Measurements from ENCODE around the gene ELP6.
A peak's percentile ranks its signal among the peaks of the same experiment; 100 is the strongest.
"Not testable (repeated sequence)": the region's sequence is repeated elsewhere in the genome, so short reads cannot be mapped to it uniquely, and the experiment has no call there.

ELP6 gene

GRCh38 chr3:47512416-47513124 lies 942 bp downstream of the ELP6 start:
- H3K9me3 ChIP-seq (ENCODE audit: control insufficient read depth, insufficient read depth, low read length) = no peaks in the 10 kb centered on the region
- no peak overlapping the region for H3K27ac ChIP-seq (ENCODE audit: low read length)
- no CpG with 5 or more reads among the region's 36 CpGs for WGBS (ENCODE audit: insufficient coverage, insufficient read length)
- DNase-seq (ENCODE audit: low read depth, low spot score) = no peak
- H3K4me3 ChIP-seq (ENCODE audit: low read length) = peak overlapping the region; percentile 77
- no peaks in the 10 kb centered on the region; the same call in 1 of the 2 replicates for H3K4me1 ChIP-seq (ENCODE audit: control insufficient read depth, insufficient read depth, low read length)
- no peaks in the 10 kb centered on the region for H3K27me3 ChIP-seq (ENCODE audit: control insufficient read depth, insufficient read depth, low read length)
- peaks cover 9% of the 10 kb centered on the region for H3K36me3 ChIP-seq (ENCODE audit: control insufficient read depth, insufficient read depth, low read length)

- H3K36me3 ChIP-seq (ENCODE audit: control insufficient read depth, insufficient read depth, low read length) = peaks cover 26% of the 10 kb centered on the region; the same call in 1 of the 2 replicates
Observed at GRCh38 chr3:47505267-47505666, 8.2 kb downstream of the ELP6 start.

GRCh38 chr3:47504113-47504512 lies 9.4 kb downstream of the ELP6 start:
- no CpG with 5 or more reads among the region's 7 CpGs for WGBS (ENCODE audit: insufficient coverage, insufficient read length)
- Histone ChIP-seq H3K4me1 (ENCODE audit: control insufficient read depth, insufficient read depth, low read length) (no peaks in the 10 kb centered on the region; the same call in 1 of the 2 replicates), H3K4me3 (ENCODE audit: low read length) (no peak overlapping the region), H3K27ac (ENCODE audit: low read length) (no peak overlapping the region), H3K27me3 (ENCODE audit: control insufficient read depth, insufficient read depth, low read length) (no peaks in the 10 kb centered on the region), H3K36me3 (ENCODE audit: control insufficient read depth, insufficient read depth, low read length) (peaks cover 27% of the 10 kb centered on the region; the same call in 1 of the 2 replicates), H3K9me3 (ENCODE audit: control insufficient read depth, insufficient read depth, low read length) (no peaks in the 10 kb centered on the region)
- DNase-seq (ENCODE audit: low read depth, low spot score) = no peak

More at GRCh38 chr3:47505267-47505666, 8.2 kb downstream of the ELP6 start:
- not testable (repeated sequence) for H3K27ac ChIP-seq (ENCODE audit: low read length); H3K4me1 ChIP-seq (ENCODE audit: control insufficient read depth, insufficient read depth, low read length); DNase-seq (ENCODE audit: low read depth, low spot score); H3K9me3 ChIP-seq (ENCODE audit: control insufficient read depth, insufficient read depth, low read length); H3K27me3 ChIP-seq (ENCODE audit: control insufficient read depth, insufficient read depth, low read length); H3K4me3 ChIP-seq (ENCODE audit: low read length)
- WGBS (ENCODE audit: insufficient coverage, insufficient read length) = no CpG with 5 or more reads among the region's 6 CpGs

GRCh38 chr3:47503033-47503432 lies 10.5 kb downstream of the ELP6 start:
- peaks cover 32% of the 10 kb centered on the region; the same call in 1 of the 2 replicates for H3K36me3 ChIP-seq (ENCODE audit: control insufficient read depth, insufficient read depth, low read length)
- H3K4me3 ChIP-seq (ENCODE audit: low read length) = no peak overlapping the region
- H3K27ac ChIP-seq (ENCODE audit: low read length) = no peak overlapping the region
- H3K27me3 ChIP-seq (ENCODE audit: control insufficient read depth, insufficient read depth, low read length) = no peaks in the 10 kb centered on the region
- H3K4me1 ChIP-seq (ENCODE audit: control insufficient read depth, insufficient read depth, low read length) = no peaks in the 10 kb centered on the region; the same call in 1 of the 2 replicates
- WGBS (ENCODE audit: insufficient coverage, insufficient read length) = no CpG with 5 or more reads among the region's 2 CpGs
- no peak for DNase-seq (ENCODE audit: low read depth, low spot score)
- no peaks in the 10 kb centered on the region for H3K9me3 ChIP-seq (ENCODE audit: control insufficient read depth, insufficient read depth, low read length)

GRCh38 chr3:47496892-47497291 lies 16.6 kb downstream of the ELP6 start:
- DNase-seq (ENCODE audit: low read depth, low spot score) = no peak
- Histone ChIP-seq H3K36me3 (ENCODE audit: control insufficient read depth, insufficient read depth, low read length) (peaks cover 35% of the 10 kb centered on the region), H3K27me3 (ENCODE audit: control insufficient read depth, insufficient read depth, low read length) (no peaks in the 10 kb centered on the region), H3K4me3 (ENCODE audit: low read length) (no peak overlapping the region), H3K4me1 (ENCODE audit: control insufficient read depth, insufficient read depth, low read length) (no peaks in the 10 kb centered on the region), H3K9me3 (ENCODE audit: control insufficient read depth, insufficient read depth, low read length) (no peaks in the 10 kb centered on the region), H3K27ac (ENCODE audit: low read length) (no peak overlapping the region)

GRCh38 chr3:47495886-47496285 lies 17.6 kb downstream of the ELP6 start:
- WGBS (ENCODE audit: insufficient coverage, insufficient read length) = no CpG with 5 or more reads among the region's 8 CpGs
- Histone ChIP-seq H3K9me3 (ENCODE audit: control insufficient read depth, insufficient read depth, low read length) (no peaks in the 10 kb centered on the region), H3K4me1 (ENCODE audit: control insufficient read depth, insufficient read depth, low read length) (no peaks in the 10 kb centered on the region), H3K27ac (ENCODE audit: low read length) (no peak overlapping the region), H3K27me3 (ENCODE audit: control insufficient read depth, insufficient read depth, low read length) (no peaks in the 10 kb centered on the region), H3K4me3 (ENCODE audit: low read length) (no peak overlapping the region), H3K36me3 (ENCODE audit: control insufficient read depth, insufficient read depth, low read length) (peaks cover 30% of the 10 kb centered on the region)
- DNase-seq (ENCODE audit: low read depth, low spot score) = no peak

- Histone ChIP-seq H3K27ac (ENCODE audit: low read length) (no peak overlapping the region), H3K4me3 (ENCODE audit: low read length) (no peak overlapping the region), H3K4me1 (ENCODE audit: control insufficient read depth, insufficient read depth, low read length) (no peaks in the 10 kb centered on the region), H3K27me3 (ENCODE audit: control insufficient read depth, insufficient read depth, low read length) (no peaks in the 10 kb centered on the region), H3K9me3 (ENCODE audit: control insufficient read depth, insufficient read depth, low read length) (no peaks in the 10 kb centered on the region), H3K36me3 (ENCODE audit: control insufficient read depth, insufficient read depth, low read length) (peaks cover 24% of the 10 kb centered on the region)
- no CpG with 5 or more reads among the region's 4 CpGs for WGBS (ENCODE audit: insufficient coverage, insufficient read length)
- no peak for DNase-seq (ENCODE audit: low read depth, low spot score)
Observed at GRCh38 chr3:47495111-47495510, 18.4 kb downstream of the ELP6 start.

- H3K9me3 ChIP-seq (ENCODE audit: control insufficient read depth, insufficient read depth, low read length) = no peaks in the 10 kb centered on the region
- H3K4me3 ChIP-seq (ENCODE audit: low read length) = no peak overlapping the region
- DNase-seq (ENCODE audit: low read depth, low spot score) = no peak
- H3K36me3 ChIP-seq (ENCODE audit: control insufficient read depth, insufficient read depth, low read length) = peaks cover 8% of the 10 kb centered on the region
- WGBS (ENCODE audit: insufficient coverage, insufficient read length) = no CpG with 5 or more reads among the region's 12 CpGs
- no peaks in the 10 kb centered on the region for H3K4me1 ChIP-seq (ENCODE audit: control insufficient read depth, insufficient read depth, low read length)
- no peaks in the 10 kb centered on the region for H3K27me3 ChIP-seq (ENCODE audit: control insufficient read depth, insufficient read depth, low read length)
- H3K27ac ChIP-seq (ENCODE audit: low read length) = no peak overlapping the region
Observed at GRCh38 chr3:47491777-47492176, 21.7 kb downstream of the ELP6 start.

GRCh38 chr3:47491186-47491585 lies 22.3 kb downstream of the ELP6 start:
- no peaks in the 10 kb centered on the region for H3K4me1 ChIP-seq (ENCODE audit: control insufficient read depth, insufficient read depth, low read length)
- H3K9me3 ChIP-seq (ENCODE audit: control insufficient read depth, insufficient read depth, low read length) = no peaks in the 10 kb centered on the region
- H3K4me3 ChIP-seq (ENCODE audit: low read length) = no peak overlapping the region
- H3K36me3 ChIP-seq (ENCODE audit: control insufficient read depth, insufficient read depth, low read length) = peaks cover 8% of the 10 kb centered on the region
- DNase-seq (ENCODE audit: low read depth, low spot score) = no peak
- H3K27ac ChIP-seq (ENCODE audit: low read length) = no peak overlapping the region
- no peaks in the 10 kb centered on the region for H3K27me3 ChIP-seq (ENCODE audit: control insufficient read depth, insufficient read depth, low read length)
- WGBS (ENCODE audit: insufficient coverage, insufficient read length) = no CpG with 5 or more reads among the region's 3 CpGs

GRCh38 chr3:47487265-47487664 lies 26.2 kb downstream of the ELP6 start:
- DNase-seq (ENCODE audit: low read depth, low spot score) = no peak
- no peak overlapping the region for H3K4me3 ChIP-seq (ENCODE audit: low read length)
- no peaks in the 10 kb centered on the region; the same call in 1 of the 2 replicates for H3K4me1 ChIP-seq (ENCODE audit: control insufficient read depth, insufficient read depth, low read length)
- no peaks in the 10 kb centered on the region for H3K36me3 ChIP-seq (ENCODE audit: control insufficient read depth, insufficient read depth, low read length)
- WGBS (ENCODE audit: insufficient coverage, insufficient read length) = no CpG with 5 or more reads among the region's 2 CpGs
- no peaks in the 10 kb centered on the region for H3K9me3 ChIP-seq (ENCODE audit: control insufficient read depth, insufficient read depth, low read length)
- no peaks in the 10 kb centered on the region for H3K27me3 ChIP-seq (ENCODE audit: control insufficient read depth, insufficient read depth, low read length)
- no peak overlapping the region for H3K27ac ChIP-seq (ENCODE audit: low read length)

- no peak for DNase-seq (ENCODE audit: low read depth, low spot score)
- Histone ChIP-seq H3K4me1 (ENCODE audit: control insufficient read depth, insufficient read depth, low read length) (no peaks in the 10 kb centered on the region; the same call in 1 of the 2 replicates), H3K4me3 (ENCODE audit: low read length) (no peak overlapping the region), H3K36me3 (ENCODE audit: control insufficient read depth, insufficient read depth, low read length) (no peaks in the 10 kb centered on the region), H3K27ac (ENCODE audit: low read length) (no peak overlapping the region), H3K27me3 (ENCODE audit: control insufficient read depth, insufficient read depth, low read length) (no peaks in the 10 kb centered on the region), H3K9me3 (ENCODE audit: control insufficient read depth, insufficient read depth, low read length) (no peaks in the 10 kb centered on the region)
- WGBS (ENCODE audit: insufficient coverage, insufficient read length) = no CpG with 5 or more reads among the region's 3 CpGs
Observed at GRCh38 chr3:47485812-47486211, 27.7 kb downstream of the ELP6 start.

All from iPS DF 6.9 (cell line).